ENCODE results near the gene TIMMDC1.

The TIMMDC1 gene

DNA sequence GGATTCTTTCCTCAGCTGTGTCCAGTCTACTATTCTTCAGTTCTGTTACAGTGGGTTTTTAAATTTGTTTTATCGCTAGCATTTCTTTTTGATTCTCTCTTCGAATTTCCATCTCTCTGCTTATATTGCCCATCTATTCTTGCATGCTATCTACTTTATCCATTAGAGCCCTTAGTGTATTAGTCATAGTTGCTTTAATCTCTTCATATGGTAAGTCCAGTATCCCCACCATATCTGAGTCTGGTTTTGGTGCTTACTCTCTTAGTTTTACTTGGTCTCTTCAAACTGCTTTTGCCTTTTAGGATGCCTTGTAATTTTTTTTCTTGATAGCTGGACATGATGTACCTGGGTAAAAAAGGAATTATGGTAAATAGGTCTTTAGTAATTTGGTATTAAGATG, 9.1 kb downstream of the TIMMDC1 start:
- DNase-seq (ENCODE audit: extremely low spot score, insufficient read length, low read depth) (no peak), FAIRE-seq (no peak)

DNA sequence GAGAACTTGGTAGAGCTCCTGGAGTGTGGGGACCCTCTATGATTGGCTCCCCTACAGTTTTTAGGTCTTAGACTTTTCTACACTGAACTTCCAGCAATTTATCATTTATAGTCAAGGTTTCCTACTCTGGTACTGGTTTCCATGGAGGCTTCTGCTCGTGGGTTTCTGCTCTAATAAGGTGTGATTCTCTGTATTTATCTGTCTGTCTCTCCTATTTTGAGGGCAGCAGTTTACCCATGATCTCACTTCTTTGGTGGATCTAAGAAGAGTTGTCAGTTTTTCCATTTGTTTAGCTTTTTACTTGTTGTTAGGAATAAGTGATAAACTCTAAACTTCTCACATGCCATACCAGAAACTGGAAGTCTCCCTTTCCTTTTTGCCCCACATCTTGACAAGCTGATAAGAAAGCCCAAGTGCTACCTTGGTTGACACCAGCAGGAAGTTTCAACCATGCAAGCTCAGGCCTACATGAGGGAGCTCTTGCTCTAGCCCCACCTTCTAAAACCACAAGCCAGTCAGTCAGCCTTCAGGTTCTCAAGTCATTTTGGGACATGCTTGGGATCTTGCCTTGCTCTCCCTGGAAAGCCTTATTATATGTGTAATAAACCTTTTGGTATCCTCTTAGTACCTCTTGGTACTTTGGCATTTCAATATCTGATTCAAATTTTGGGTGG, 10.0 kb downstream of the TIMMDC1 start:
- peak; percentile 85 for FAIRE-seq
- no peak for DNase-seq (ENCODE audit: extremely low spot score, insufficient read length, low read depth)

DNA sequence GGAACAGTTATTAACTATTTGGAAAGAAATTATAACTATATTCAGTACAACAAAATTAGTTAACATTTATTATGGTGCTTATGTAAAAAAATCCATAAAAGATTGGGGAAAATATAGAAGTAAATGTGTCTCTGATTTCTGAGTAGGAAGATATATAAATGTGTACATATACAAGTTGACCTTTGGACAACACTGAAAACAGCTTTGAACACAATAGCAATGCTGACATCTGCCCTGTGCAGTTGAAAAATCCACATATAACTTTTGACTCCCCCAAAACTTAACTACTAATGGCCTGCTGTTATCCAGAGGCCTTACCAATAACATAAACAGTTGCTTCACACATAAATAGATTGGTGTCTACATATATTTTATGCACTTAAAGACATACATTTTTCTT, 12.3 kb downstream of the TIMMDC1 start:
- no peak for DNase-seq (ENCODE audit: extremely low spot score, insufficient read length, low read depth)
- peak; percentile 49 for FAIRE-seq

DNA sequence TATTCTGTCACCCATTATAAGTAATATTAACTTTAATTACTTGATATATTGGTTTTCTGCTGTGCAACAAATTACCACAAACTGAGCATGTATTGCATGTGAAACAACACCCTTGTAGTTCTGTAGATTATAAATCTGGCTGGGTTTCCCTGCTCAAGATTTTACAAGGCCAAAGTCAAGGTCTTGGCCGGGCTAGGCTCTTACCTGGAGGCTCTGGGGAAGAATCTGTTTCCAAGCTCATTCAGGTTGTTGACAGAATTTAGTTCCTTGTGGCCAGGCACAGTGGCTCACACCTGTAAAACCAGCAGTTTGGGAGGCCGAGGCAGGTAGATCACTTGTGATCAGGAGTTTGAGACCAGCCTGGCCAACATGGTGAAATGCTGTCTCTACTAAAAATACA, 16.3 kb downstream of the TIMMDC1 start:
- no peak for DNase-seq (ENCODE audit: extremely low spot score, insufficient read length, low read depth)
- no peak for FAIRE-seq

DNA sequence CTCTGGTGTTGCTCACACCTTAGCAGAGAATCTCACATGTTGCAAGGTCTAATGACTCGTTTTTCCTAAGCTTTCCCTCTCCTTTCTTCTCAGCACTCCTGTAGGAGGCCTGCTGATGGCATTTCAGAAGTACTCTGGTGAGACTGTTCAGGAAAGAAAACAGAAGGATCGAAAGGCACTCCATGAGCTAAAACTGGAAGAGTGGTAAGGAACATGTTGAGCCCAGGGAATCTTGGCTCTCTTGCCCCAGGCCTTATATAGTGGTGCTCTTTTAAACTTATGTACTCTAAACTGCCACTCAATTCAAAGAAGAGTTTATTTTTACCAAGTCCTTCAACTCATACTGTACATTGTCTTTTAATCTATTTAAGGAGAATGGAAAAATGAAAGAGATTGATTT, 18.8 kb downstream of the TIMMDC1 start:
- FAIRE-seq (no peak), DNase-seq (ENCODE audit: extremely low spot score, insufficient read length, low read depth) (no peak)

DNA sequence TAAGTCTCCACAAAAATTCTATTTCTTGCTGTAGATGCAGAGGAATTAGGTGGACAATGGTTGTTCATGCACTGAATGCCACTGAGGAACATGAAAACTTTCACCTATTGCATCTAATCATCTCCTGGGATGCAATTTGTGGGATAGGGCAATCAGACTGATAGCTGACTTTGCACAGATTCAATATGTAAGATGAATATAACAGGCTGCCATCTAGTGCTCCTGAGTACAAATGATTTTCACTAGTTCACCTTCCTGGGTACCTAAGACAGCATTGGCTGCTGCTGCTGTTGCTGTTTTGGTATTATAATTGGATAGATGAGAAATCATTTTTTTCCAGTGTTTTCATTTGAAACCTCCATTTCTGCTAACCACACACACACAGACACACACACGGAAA, 19.7 kb downstream of the TIMMDC1 start:
- peak; percentile 60 for FAIRE-seq
- DNase-seq (ENCODE audit: extremely low spot score, insufficient read length, low read depth) = no peak

DNA sequence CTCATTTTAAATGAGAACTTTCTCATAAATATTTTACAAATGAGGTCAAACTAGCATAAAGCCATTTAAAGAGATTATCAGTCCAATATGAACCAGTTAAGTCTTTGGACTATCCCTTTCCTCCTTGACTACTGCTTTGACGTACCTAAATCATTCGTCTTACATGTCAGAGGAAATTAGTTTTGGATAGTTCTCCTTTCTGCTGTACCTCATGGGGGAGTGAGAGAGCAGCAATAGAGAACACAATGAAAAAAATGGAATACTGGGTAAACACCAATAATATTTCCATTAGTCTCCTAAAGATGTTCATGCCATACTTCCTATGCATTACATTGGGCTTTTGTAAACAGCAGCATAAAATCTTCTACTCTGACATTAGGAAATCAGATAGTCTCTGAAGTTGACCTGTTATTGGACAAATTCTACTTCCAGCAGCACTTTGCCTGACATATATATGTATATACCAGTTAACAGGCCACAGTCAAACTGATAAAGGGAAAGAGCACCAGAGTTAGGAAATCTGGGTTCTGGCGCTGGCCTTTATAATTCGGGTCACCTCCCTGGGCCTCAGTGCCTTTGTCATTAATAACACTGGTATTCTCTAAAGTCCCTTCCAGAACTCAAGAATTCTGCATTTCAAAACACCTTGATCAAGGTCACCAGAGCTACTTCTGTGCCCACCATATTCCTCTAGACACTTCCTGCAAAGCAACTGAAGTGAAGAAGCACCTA, 26.8 kb downstream of the TIMMDC1 start:
- FAIRE-seq = peak; percentile 59
- no peak for DNase-seq (ENCODE audit: extremely low spot score, insufficient read length, low read depth)

DNA sequence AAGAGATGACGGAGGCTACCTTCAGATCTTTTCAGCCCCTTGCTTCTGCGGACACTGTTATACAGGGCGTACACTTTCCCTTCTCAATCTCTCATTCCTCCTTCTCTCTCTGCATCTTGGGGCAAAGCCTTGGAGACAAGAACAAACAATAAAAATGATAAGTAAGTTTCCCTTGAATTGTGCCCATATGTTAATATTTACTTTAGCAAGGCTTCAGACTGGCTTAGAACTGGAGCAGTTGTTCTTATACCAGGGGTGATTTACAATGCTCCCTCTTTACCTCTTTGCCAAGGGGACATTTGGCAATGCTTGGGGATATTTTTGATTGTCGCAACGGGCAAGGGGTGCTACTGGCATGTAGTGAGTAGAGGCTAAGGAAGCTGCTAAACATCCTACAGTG, 29.4 kb downstream of the TIMMDC1 start:
- FAIRE-seq = no peak
- DNase-seq (ENCODE audit: extremely low spot score, insufficient read length, low read depth) = no peak

DNA sequence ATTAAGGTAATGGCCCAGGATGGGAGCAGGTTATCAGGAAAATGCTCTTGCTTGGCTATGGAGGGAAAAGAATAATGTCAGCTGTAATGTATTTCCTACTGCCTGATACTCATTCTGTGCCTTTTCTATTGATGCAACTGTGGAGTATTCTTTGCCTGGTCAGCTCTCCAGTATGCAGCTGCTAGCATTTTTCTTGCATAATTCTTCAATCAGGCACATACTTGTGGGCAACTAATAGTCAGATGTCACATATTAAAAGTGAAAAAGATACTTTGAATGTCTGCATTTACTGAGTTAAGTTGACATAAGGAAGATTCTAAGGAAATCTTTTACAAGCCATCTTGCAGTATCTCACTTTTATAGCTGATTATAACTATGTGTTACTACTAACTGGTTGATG, 31.5 kb downstream of the TIMMDC1 start:
- FAIRE-seq (no peak), DNase-seq (ENCODE audit: extremely low spot score, insufficient read length, low read depth) (no peak)

DNA sequence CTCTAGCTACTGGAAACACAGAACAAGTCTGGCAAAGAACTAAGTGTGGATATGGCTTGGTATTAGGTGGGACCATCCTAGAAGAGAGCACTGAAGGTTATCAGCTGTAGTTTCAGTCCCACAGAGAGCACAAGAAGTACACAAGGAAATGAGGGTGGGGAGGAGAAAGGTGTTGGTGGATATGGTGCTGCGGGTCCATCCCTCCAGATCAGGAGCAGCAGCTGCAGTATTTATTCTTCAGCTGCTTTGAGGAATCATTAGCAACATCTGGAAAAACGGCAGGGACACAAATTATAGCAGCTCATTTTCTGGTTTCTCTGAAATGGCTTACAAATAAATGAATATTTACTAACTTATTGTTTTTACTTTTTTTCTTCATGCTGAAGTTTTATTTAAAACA, 32.1 kb downstream of the TIMMDC1 start:
- DNase-seq (ENCODE audit: extremely low spot score, insufficient read length, low read depth) (no peak), FAIRE-seq (no peak)

DNA sequence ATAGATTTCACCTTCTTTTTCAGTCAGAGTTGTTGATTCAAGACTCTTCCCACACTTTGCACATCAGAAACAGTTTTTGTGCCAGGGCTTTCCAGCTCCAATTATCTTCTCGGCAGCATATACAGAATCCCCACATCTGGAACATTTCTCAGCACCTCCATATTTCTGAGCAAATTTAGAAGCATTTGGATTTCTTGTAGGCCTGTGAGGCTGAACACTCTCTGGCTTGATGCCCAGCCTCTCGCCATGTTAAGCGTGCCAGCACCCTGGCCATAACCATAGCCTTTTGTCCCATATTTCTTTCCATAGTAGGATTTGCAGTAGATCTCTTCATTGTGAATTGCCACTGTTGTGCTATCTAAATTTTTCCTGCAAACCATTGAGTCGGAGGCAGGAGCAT, 32.8 kb downstream of the TIMMDC1 start:
- FAIRE-seq = peak; percentile 18
- no peak for DNase-seq (ENCODE audit: extremely low spot score, insufficient read length, low read depth)

DNA sequence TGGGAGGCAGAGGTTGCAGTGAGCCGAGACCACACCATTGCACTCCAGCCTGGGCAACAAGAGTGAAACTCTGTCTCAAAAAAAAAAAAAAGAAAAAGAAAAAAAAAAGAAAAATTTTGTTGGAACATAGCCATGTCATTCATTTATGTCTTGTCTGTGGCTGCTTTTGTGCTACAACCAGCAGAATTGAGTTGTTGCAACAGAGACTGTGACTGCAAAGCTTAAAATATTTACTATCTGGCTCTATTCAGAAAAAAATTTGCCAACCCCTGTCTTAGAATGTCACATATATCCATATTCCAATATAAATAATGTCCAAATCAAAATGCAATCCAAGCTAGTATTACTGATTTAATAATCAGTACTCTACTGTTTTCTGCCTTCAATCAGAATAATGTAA, 35.9 kb downstream of the TIMMDC1 start:
- no peak for FAIRE-seq
- DNase-seq (ENCODE audit: extremely low spot score, insufficient read length, low read depth) = no peak

DNA sequence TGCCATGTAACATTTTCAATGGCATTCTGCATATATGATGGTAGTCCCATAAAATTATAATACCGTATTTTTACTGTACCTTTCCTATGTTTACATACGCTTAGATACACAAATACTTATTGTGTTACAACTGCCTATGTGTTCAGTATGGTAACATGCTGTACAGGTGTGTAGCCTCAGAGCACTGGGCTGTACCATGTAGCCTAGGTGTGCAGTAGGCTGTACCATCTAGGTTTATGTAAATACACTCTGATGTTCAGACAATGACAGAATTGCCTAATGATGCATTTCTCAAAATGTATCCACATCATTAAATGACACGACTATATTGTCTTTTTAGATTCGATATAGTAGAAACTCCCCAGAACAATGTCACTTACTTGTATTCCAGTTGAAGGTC, 38.4 kb downstream of the TIMMDC1 start:
- DNase-seq (ENCODE audit: extremely low spot score, insufficient read length, low read depth) = no peak
- no peak for FAIRE-seq

DNA sequence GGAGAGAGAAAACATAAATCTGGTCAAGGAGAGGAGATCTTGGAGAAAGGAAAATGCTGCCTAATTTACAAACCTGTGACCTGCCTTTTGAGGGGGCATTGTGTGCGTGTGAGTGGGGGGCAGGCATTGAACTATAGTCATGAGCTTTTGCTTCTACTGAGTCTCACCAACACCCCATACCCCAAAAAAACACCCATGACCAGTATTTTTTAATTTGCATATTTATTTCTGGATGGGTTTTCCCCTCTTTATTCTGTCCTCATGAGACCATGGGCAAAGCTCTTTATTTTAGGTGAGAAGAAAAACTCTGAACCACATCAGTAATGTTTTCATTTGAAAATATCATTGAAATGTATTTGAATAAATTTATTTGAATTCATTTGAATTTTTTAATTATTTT, 40.4 kb downstream of the TIMMDC1 start:
- no peak for DNase-seq (ENCODE audit: extremely low spot score, insufficient read length, low read depth)
- peak; percentile 26 for FAIRE-seq

DNA sequence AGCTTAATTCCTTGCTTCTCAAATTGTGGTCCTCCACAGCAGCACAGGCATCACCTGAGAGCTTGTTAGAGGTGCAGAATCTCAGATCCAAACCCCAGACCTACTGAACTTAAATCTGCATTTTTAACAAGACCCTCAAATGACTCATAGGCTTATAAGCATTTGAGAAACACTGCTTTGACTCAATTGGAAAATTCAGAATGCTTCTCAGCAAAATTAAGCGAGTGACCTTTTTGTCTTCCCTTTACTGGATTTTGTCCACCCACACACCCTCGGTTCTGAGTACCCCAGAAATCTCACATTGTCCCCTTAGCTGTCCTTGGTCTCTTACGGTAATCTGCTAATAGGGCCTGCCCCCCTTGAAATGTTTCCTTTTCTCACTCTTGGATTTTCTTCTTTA, 43.2 kb downstream of the TIMMDC1 start:
- no peak for DNase-seq (ENCODE audit: extremely low spot score, insufficient read length, low read depth)
- FAIRE-seq = peak; percentile 82

DNA sequence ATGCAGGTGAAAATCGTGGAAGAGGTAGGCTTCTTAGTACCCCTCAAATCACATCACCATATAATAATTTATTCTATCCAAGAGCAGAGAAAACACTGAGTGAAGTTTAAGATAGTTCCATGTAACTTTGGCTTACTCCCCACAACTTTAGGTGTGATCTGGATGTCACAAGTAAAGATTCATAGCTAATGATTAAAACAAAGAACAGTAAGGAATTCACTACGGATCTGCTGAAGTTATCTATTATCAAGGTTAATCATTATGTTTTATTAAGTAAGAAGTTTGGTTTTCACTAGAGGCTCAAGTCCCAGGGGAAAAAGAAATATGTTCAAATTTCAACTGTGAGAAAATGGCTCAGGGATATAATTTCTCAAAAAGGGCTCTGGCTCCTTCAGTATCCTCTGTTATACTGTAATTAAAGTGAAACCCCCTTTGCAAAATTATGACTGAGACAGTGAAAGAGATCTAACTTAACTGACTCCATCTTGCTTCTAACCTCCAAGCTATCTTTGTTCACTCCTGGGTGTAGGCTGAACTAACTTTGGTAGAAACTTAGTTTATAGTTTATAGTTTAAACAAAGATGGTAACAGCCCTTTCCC, 43.9 kb downstream of the TIMMDC1 start:
- FAIRE-seq = peak; percentile 81
- DNase-seq (ENCODE audit: extremely low spot score, insufficient read length, low read depth) = no peak

DNA sequence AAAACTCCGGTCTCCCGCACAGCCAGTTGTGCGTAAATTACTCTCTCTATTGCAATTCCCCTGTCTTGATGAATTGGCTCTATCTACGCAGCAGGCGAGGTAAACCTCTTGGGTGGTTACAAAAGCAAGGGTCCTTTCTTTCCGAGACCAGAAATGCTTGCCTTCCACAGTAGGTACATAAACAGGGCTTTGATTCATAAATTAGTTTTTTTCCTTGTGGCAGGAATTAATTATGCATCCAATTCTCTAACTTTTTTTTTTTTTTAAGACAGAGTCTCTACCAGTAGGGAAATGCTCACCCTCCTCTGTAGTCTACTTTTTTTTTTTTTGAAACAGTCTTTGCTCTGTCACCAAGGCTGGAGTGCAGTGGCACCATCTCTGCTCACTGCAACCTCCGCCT, 44.8 kb downstream of the TIMMDC1 start:
- FAIRE-seq (no peak), DNase-seq (ENCODE audit: extremely low spot score, insufficient read length, low read depth) (no peak)

DNA sequence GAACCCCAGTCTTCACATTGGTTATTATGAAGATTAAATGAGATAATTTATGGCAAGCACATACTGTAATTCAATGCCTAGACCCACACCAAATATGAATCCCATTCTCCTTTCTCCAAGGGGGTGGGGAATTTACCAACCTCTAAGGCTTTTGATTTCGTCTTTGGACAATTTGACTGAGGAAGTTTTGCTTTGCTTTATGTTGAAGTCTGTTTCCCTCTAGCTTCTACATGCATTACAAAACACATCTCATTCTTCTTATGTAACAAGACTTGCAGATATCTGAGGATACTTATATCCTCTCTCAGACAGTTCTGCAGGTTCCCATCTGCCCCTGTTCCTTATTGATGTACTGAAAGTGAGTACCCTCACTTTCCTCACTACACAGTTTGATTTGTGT, 48.9 kb downstream of the TIMMDC1 start:
- FAIRE-seq = no peak

DNA sequence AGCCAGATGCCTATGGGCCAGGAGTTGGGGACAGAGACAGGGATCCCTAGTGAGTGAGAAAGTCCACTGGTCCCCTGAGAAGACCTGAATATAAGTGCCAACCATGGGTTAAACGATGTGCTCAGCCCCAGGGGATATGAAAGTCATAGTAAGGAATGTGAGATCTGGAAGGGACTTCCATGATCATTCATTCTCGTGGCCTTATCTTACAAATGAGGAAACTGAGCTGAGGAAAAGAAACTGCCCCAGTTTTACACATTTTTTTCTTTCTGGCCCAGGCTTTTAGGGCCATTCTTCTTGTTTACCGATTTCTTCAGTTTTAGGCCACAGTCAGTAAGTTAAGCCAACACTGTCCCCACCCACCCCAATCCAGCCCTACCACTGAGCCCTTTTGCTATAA, 50.0 kb downstream of the TIMMDC1 start:
- no peak for DNase-seq (ENCODE audit: extremely low spot score, insufficient read length, low read depth)
- FAIRE-seq = peak; percentile 52

More for the DNA sequence above, 48.9 kb downstream of the TIMMDC1 start:
- DNase-seq (ENCODE audit: extremely low spot score, insufficient read length, low read depth) = no peak

DNA sequence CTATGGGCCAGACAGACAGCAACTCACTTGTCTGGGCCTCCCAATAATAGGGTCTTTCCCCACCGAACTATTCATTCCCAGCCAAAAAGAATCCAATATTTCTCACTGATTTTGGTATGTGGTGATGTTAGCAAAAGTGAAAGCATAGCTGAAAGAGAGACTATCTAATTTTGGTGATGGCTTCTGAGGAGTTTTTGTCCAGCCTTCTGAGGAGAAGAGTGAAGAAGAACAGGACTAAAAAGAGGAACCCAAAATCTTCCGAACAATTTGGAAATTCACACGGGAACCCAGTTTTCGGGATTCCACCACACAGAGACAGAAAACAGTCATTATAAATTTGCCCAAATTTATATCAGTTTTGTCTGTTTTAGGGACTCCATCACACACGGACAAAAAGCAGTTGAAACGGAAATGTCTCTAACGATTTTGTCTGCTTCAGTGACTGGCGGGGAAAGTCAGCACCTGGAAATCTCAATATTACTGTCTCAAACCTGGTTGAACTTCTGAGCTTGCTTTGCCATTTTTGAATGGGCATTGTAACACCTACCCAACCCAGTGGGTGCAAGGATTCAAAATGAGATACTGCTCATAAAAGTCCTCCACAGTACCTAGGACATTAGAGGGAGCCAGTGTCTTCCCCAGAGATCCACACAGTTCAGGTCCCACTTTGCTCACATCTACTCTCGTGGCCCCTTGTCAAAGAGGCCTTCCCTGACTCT, 52.0 kb downstream of the TIMMDC1 start:
- FAIRE-seq (peak; percentile 91), DNase-seq (ENCODE audit: extremely low spot score, insufficient read length, low read depth) (no peak)

DNA sequence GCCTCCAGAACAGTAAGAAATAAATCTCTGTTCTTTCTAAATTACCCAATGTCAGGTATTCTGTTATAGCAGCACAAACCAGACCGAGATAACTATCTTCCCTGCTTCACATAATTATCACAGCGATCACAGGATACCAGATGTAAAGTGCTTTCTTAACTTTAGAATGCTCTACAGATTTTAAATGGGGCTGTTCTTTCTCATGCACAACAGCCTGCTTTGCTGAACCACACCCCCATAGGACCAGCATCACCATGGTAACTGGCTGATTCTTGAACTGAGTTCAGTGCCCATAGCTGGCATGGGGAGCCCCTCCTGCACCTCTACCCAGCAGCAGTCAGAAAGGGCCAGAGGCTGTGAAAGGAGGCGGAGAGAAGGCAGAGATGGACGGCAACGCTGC, 53.3 kb downstream of the TIMMDC1 start:
- no peak for FAIRE-seq
- DNase-seq (ENCODE audit: extremely low spot score, insufficient read length, low read depth) = no peak
